ENCODE data around the gene FANCC.

FANCC gene

GRCh38 chr9:95096381-95096780 is 221.1 kb downstream of the FANCC start:
- no peak for TF ChIP-seq CTCF (IDR thresholded peaks at IDR 0.05; ENCODE audit: control insufficient read depth, insufficient read depth, low read depth, low read length, missing control alignments)
- no peak for DNase-seq (ENCODE audit: low read depth)
- H3K4me3 ChIP-seq (ENCODE audit: control insufficient read depth, low read depth, low read length) = no peak overlapping the region

- TF ChIP-seq CTCF (IDR thresholded peaks at IDR 0.05; ENCODE audit: control insufficient read depth, insufficient read depth, low read depth, low read length, missing control alignments) = no peak
- no peak overlapping the region for H3K4me3 ChIP-seq (ENCODE audit: control insufficient read depth, low read depth, low read length)
- no peak for DNase-seq (ENCODE audit: low read depth)
Measured at GRCh38 chr9:95095641-95096355, 221.7 kb downstream of the FANCC start.

- H3K4me3 ChIP-seq (ENCODE audit: control insufficient read depth, low read depth, low read length) = no peak overlapping the region
- no peak for DNase-seq (ENCODE audit: low read depth)
- TF ChIP-seq CTCF (IDR thresholded peaks at IDR 0.05; ENCODE audit: control insufficient read depth, insufficient read depth, low read depth, low read length, missing control alignments) = no peak
Measured at GRCh38 chr9:95094002-95094401, 223.5 kb downstream of the FANCC start.

GRCh38 chr9:95093586-95093985 is 223.9 kb downstream of the FANCC start:
- no peak for DNase-seq (ENCODE audit: low read depth)
- no peak for TF ChIP-seq CTCF (IDR thresholded peaks at IDR 0.05; ENCODE audit: control insufficient read depth, insufficient read depth, low read depth, low read length, missing control alignments)
- no peak overlapping the region for H3K4me3 ChIP-seq (ENCODE audit: control insufficient read depth, low read depth, low read length)

GRCh38 chr9:95092262-95093072 is 225.0 kb downstream of the FANCC start:
- TF ChIP-seq CTCF (IDR thresholded peaks at IDR 0.05; ENCODE audit: control insufficient read depth, insufficient read depth, low read depth, low read length, missing control alignments) = no peak
- DNase-seq (ENCODE audit: low read depth) = peak; percentile 77
- H3K4me3 ChIP-seq (ENCODE audit: control insufficient read depth, low read depth, low read length) = no peak overlapping the region

- DNase-seq (ENCODE audit: low read depth) = peak; percentile 80
- no peak overlapping the region for H3K4me3 ChIP-seq (ENCODE audit: control insufficient read depth, low read depth, low read length)
- no peak for TF ChIP-seq CTCF (IDR thresholded peaks at IDR 0.05; ENCODE audit: control insufficient read depth, insufficient read depth, low read depth, low read length, missing control alignments)
Measured at GRCh38 chr9:95091601-95092261, 225.8 kb downstream of the FANCC start.
